Heart right ventricle (tissue), 16 donors: Measurements from ENCODE around the gene PHKB. TPM values are rescaled to one million over a fixed set of nuclear protein-coding genes. Genes with fewer than 3 reads are reported as not detected.

Experiments used
- ATAC-seq, 8 donors: fragments of 200-7000 bp; cut with Tn5 transposase; one replicate each; pipeline ENCODE4 v1.9.1; 2020; ENCODE audit warnings: mild to moderate bottlenecking in 8 of 8, moderate library complexity in 8 of 8, moderate number of reproducible peaks in 1 of 8
- DNase-seq, 2 donors: peaks; one replicate each; pipeline ENCODE4 v3.0.0-alpha.2; 2020
- H3K27ac ChIP-seq, 10 donors: fragments of 200-600 bp; sonication (generic) in 2 of 10; one replicate each; pipeline versions ENCODE4 v1.5.0 to v1.8.0; 2020 to 2022; ENCODE audit warnings: mild to moderate bottlenecking in 3 of 10
- H3K27me3 ChIP-seq, 7 donors: fragments of 200-600 bp; one replicate each; pipeline ENCODE4 v1.8.0; 2021 to 2022; ENCODE audit warnings: mild to moderate bottlenecking in 2 of 7
- H3K36me3 ChIP-seq, 9 donors: fragments of 200-600 bp; sonication (generic) in 1 of 9; one replicate each; pipeline versions ENCODE4 v1.5.0 to v1.8.0; 2020 to 2022; ENCODE audit warnings: mild to moderate bottlenecking in 2 of 9
- H3K4me1 ChIP-seq, 9 donors: fragments of 200-600 bp; sonication (generic) in 1 of 9; one replicate each; pipeline versions ENCODE4 v1.5.0 to v1.8.0; 2020 to 2022; ENCODE audit warnings: mild to moderate bottlenecking in 4 of 9
- H3K4me3 ChIP-seq, 10 donors: fragments of 200-600 bp; sonication (generic) in 2 of 10; one replicate each; pipeline versions ENCODE4 v1.5.0 to v1.8.0; 2020 to 2022; ENCODE audit warnings: mild to moderate bottlenecking in 7 of 10, moderate library complexity in 2 of 10
- H3K9me3 ChIP-seq, 11 donors: fragments of 200-600 bp in 10 of 11; sonication (generic) in 2 of 11; one replicate each; pipeline versions ENCODE4 v1.5.0 to v1.8.0; 2013 to 2022; ENCODE audit warnings: mild to moderate bottlenecking in 2 of 11, control low read depth in 1 of 11, moderate library complexity in 1 of 11
- CTCF ChIP-seq, 9 donors: fragments of 200-600 bp; sonication (generic) in 2 of 9; IDR thresholded peaks; one replicate each; pipeline versions ENCODE4 v1.5.0 to v1.8.0; 2021 to 2022; ENCODE audit warnings: antibody characterized with exemption in 9 of 9, mild to moderate bottlenecking in 5 of 9, moderate library complexity in 1 of 9
- WGBS, 2 donors: extraction: QIAGEN DNeasy Blood & Tissue Kit; methylation state at CpG; one replicate each; pipeline ENCODE4 v1.1.7; 2013; ENCODE audit warnings: inconsistent platforms in 1 of 2; 5-methylcytosine and 5-hydroxymethylcytosine counted together
- intact Hi-C, 10 donors: fragments of 100-400 bp; cut with DNase I; formaldehyde crosslinking; loops; one replicate each; pipeline versions ENCODE4 v1.11.1 to v1.14.2; 2022
- polyA plus RNA-seq, 2 donors: library from polyadenylated mRNA; stranded (reverse); fragments of 200-250 nt; gene quantifications; one replicate each; pipeline ENCODE4 v1.2.3, GENCODE V29; 2013
- total RNA-seq, 10 donors: library from RNA; stranded (reverse); fragmentation: NEBNext Ultra II Directional in 3 of 10; extraction: Animal tissue kit (Norgen Biotek cat#: 25700) in 3 of 10; gene quantifications; one replicate each; pipeline versions ENCODE4 v1.2.1 to v1.2.4, GENCODE V29; 2021 to 2023
- donor health status: Arrhythmogenic right ventricular cardiomyopathy.
- donor health status: ischemic (EF 13 %, LVEDD 7.1; RV severe dilation, severe dysfunction).
- donor health status: healthy with polysubstance abuse.
- donor health status: DM: no; HTN: yes; CAD: no.
- donor health status: DM: no; HTN: no; CAD: no.
- donor health status: ischemic (EF 25% LVEDD 6.9; RV normal size, moderate dysfunction).
- donor health status: ischemic (EF 25% LVEDD 5.7; RV mildly dilated, moderate dysfunction).
- donor health status: healthy.
- donor health status: DM: yes; HTN: yes; CAD: no.
- donor health status: Ischemic cardiomyopathy.
- donor health status: ischemic (EF 35%, LVEDD 5.7; RV mildly dilated, moderate dysfunction).
- donor health status: nonischemic (EF 11% LVEDD 7.7; RV severe dilation, severe dysfunction).
- donor health status: DM: yes; HTN: yes; CAD: no.
- donor health status: PGD.
- donor health status: ischemic (EF 29% LVEDD 5.4; RV normal size, mild dysfunction).
- donor health status: nonischemic (EF 23%, LVEDD 6.1; RV moderate dilation, normal function).

The PHKB gene
- total and polyA plus RNA-seq, 12 donors: 16.9 to 76.6 (median 63.6) TPM

- Histone ChIP-seq H3K4me3 (no peak overlapping the region), H3K27me3 (no peaks in the 10 kb centered on the region), H3K9me3 (no peaks in the 10 kb centered on the region), H3K27ac (no peak overlapping the region), H3K4me1 (peaks cover 0 to 13% (median 0%) of the 10 kb centered on the region in 9 donors), H3K36me3 (peaks cover 0 to 25% (median 0%) of the 10 kb centered on the region in 9 donors)
- WGBS, 2 donors: 91 to 93% methylated on average over 3 of the region's 3 CpGs
- ATAC-seq (no peak), DNase-seq (no peak)
- no peak for TF ChIP-seq CTCF (IDR thresholded peaks at IDR 0.05)
- intact Hi-C loops: no loop called here
Observed at GRCh38 chr16:47617732-47618131, 156.6 kb downstream of the PHKB start.

- H3K4me3 ChIP-seq: no peak overlapping the region
- peaks cover 0 to 7% (median 0%) of the 10 kb centered on the region in 9 donors for H3K36me3 ChIP-seq
- intact Hi-C loops: no loop called here
- H3K27ac ChIP-seq: no peak overlapping the region
- TF ChIP-seq CTCF (IDR thresholded peaks at IDR 0.05): no peak
- peaks cover 0 to 11% (median 0%) of the 10 kb centered on the region in 9 donors for H3K4me1 ChIP-seq
- DNase-seq (no peak), ATAC-seq (no peak)
- H3K27me3 ChIP-seq: no peaks in the 10 kb centered on the region
- no peaks in the 10 kb centered on the region for H3K9me3 ChIP-seq
- 96 to 100% methylated on average over 1 of the region's 1 CpG for WGBS, 2 donors
Observed at GRCh38 chr16:47622451-47623176, 161.5 kb downstream of the PHKB start.

GRCh38 chr16:47624563-47624962 is 163.4 kb downstream of the PHKB start:
- Histone ChIP-seq H3K27me3 (no peaks in the 10 kb centered on the region), H3K4me3 (no peak overlapping the region), H3K9me3 (peaks cover 0 to 5% (median 0%) of the 10 kb centered on the region in 11 donors), H3K36me3 (peaks cover 0 to 2% (median 0%) of the 10 kb centered on the region in 9 donors), H3K4me1 (peaks cover 0 to 4% (median 0%) of the 10 kb centered on the region in 9 donors), H3K27ac (no peak overlapping the region)
- intact Hi-C loops: no loop called here
- 96 to 97% methylated on average over 1 of the region's 1 CpG for WGBS, 2 donors
- ATAC-seq (no peak), DNase-seq (no peak)
- no peak for TF ChIP-seq CTCF (IDR thresholded peaks at IDR 0.05)

- peaks cover 0 to 4% (median 0%) of the 10 kb centered on the region in 9 donors for H3K4me1 ChIP-seq
- H3K27me3 ChIP-seq: no peaks in the 10 kb centered on the region
- TF ChIP-seq CTCF (IDR thresholded peaks at IDR 0.05): no peak
- H3K9me3 ChIP-seq: peaks cover 0 to 5% (median 0%) of the 10 kb centered on the region in 11 donors
- WGBS, 2 donors: 76 to 80% methylated on average over 1 of the region's 1 CpG
- ATAC-seq: no peak
- no peak for DNase-seq
- H3K27ac ChIP-seq: no peak overlapping the region
- no peak overlapping the region for H3K4me3 ChIP-seq
- intact Hi-C loops: no loop called here
- H3K36me3 ChIP-seq: no peaks in the 10 kb centered on the region
Observed at GRCh38 chr16:47625115-47625567, 164.0 kb downstream of the PHKB start.
